GM12878 (cell line): ENCODE measurements around the gene RASSF4. TPM values are rescaled to one million over a fixed set of nuclear protein-coding genes. Genes with fewer than 3 reads are reported as not detected.

Source experiments
- EED ChIP-seq: sonication (generic); IDR thresholded peaks from 2 replicates; pipeline ENCODE4 v1.6.1; 2016; ENCODE audit warnings: antibody characterized with exemption, low read depth
- MEF2B ChIP-seq: fragments of 450-650 bp; IDR thresholded peaks from 2 replicates; pipeline ENCODE4 v1.6.1; 2018; ENCODE audit warnings: mild to moderate bottlenecking, moderate library complexity; ENCODE audit not compliant: partially characterized antibody, poor library complexity, severe bottlenecking
- TCF7 ChIP-seq: IDR thresholded peaks from 2 replicates; pipeline ENCODE4 v1.6.1; 2014; ENCODE audit warnings: antibody characterized with exemption, borderline replicate concordance
- polyA plus RNA-seq, 11 experiments: library from polyadenylated mRNA; depleted of rRNA in 4 of 11; unstranded in 6 of 11; stranded (reverse) in 5 of 11; fragments of >200 nt; fragmentation: Nextera tagmentation in 4 of 11; fragmentation: Illumina TruSeq in 1 of 11; extraction: Ambion mirVana in 4 of 11; extraction: Trizol in 1 of 11; gene quantifications; 1 replicate in 1 of 11; 2 replicates in 10 of 11; pipeline versions ENCODE4 v1.2.1 to v1.2.3, GENCODE V29; 2011 to 2016; ENCODE audit warnings: inconsistent platforms in 2 of 11, missing spikeins in 2 of 11, low read depth in 1 of 11
- total RNA-seq, 4 experiments: library from RNA; depleted of rRNA in 3 of 4; stranded (reverse); fragments of >200 nt in 3 of 4; fragmentation: Illumina TruSeq in 1 of 4; extraction: Trizol in 1 of 4; gene quantifications; 2 replicates each; pipeline versions ENCODE4 v1.2.1 to v1.2.3, GENCODE V29; 2013 to 2021
- TF ChIP-seq, protein P1 (sequence below): fragments of 150-350 bp; IDR thresholded peaks from 2 replicates; pipeline ENCODE4 v1.6.1; 2016; ENCODE audit warnings: low read depth, low read length

RASSF4 gene
- total and polyA plus RNA-seq, 10 of the 15 experiments (the other 5 are each of a cell fraction or from before 2014, with no cell fraction given), result 3.7 to 71.1 (median 16.8) TPM

DNA sequence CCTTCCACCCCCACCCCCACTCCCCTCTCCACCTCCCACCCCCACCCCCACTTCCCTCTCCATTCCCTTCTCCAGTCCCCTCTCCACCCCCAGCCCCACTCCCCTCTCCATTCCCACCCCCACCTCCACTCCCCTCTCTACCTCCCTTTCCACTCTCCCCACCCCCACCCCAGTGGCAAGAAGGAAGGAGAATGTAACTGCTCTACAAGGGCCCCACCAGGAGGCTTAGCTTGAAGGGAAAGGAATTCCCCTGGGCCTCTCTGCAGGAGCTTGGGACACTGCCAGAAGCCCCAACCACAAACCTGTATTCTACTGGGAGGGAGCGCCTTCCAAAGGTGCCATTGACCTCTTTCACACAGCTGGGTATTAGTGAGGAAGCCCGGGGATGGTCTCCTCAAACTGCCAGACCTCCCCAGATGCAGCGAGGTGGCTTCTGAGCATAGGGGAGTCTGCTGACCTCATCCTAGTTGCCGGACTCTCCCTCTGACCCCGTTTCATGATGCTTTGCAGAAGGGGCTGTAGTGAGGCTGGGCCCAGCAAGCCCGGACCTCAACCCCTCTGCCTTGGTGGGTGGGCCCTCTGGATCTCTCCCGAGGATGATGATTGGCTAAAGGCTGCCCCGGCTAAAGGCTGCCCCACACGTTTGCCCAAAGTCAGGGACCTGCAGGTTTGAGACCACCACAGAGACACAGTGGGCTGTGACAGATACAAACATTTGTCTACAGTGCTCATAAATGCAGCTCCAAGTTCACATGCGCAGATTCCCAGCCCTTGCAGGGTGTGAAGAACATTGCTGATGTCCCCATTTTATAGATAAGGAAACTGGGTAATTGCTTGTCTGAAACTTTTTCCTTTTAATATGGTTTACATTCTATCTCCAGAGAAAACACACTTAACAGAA lies 16.1 kb downstream of the RASSF4 start (continued):
- TF ChIP-seq MEF2B, result peak; percentile 76
- TF ChIP-seq, protein P1, sequence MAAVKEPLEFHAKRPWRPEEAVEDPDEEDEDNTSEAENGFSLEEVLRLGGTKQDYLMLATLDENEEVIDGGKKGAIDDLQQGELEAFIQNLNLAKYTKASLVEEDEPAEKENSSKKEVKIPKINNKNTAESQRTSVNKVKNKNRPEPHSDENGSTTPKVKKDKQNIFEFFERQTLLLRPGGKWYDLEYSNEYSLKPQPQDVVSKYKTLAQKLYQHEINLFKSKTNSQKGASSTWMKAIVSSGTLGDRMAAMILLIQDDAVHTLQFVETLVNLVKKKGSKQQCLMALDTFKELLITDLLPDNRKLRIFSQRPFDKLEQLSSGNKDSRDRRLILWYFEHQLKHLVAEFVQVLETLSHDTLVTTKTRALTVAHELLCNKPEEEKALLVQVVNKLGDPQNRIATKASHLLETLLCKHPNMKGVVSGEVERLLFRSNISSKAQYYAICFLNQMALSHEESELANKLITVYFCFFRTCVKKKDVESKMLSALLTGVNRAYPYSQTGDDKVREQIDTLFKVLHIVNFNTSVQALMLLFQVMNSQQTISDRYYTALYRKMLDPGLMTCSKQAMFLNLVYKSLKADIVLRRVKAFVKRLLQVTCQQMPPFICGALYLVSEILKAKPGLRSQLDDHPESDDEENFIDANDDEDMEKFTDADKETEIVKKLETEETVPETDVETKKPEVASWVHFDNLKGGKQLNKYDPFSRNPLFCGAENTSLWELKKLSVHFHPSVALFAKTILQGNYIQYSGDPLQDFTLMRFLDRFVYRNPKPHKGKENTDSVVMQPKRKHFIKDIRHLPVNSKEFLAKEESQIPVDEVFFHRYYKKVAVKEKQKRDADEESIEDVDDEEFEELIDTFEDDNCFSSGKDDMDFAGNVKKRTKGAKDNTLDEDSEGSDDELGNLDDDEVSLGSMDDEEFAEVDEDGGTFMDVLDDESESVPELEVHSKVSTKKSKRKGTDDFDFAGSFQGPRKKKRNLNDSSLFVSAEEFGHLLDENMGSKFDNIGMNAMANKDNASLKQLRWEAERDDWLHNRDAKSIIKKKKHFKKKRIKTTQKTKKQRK, result no peak
- TF ChIP-seq TCF7, result no peak
- TF ChIP-seq EED, result peak; percentile 51
